Retinal pigment epithelial cell (primary cell): ENCODE data around the gene BECN2.

ENCODE experiments used
- DNase-seq: peaks from one replicate; pipeline ENCODE4 v3.0.0-alpha.2; 2010; ENCODE audit warnings: low read depth
- H3K4me3 ChIP-seq: 2 replicates; pipeline ENCODE4 v1.5.1; 2011; ENCODE audit warnings: mild to moderate bottlenecking, low read length, control low read depth, moderate library complexity
- CTCF ChIP-seq: conservative IDR thresholded peaks from 2 replicates; pipeline ENCODE4 v1.5.1; 2011; ENCODE audit warnings: low read depth, low read length, control low read depth, inconsistent platforms

Gene BECN2

GRCh38 chr1:241947354-241947753, 10.2 kb upstream of the BECN2 start:
- no peak for TF ChIP-seq CTCF
- no peak for DNase-seq
- no peak overlapping the region for H3K4me3 ChIP-seq

DNA sequence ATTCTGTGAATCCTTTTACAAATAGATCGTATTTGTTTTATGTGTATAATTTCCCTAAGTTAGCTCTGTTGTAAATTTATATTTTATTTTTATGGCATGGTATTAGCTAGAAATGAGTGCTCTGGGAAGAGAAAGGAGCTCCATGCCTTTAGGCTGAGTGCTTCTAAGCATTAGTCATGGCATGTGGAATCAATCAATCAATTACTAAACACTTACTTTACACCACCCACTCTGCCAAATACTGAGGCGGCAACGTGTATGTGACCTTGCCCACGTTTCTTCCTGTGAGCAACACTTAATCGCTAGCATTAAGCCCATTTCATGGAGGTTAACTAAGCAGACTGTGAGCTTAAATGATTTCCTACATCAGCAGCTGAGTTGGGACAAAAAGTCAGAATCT, 7.2 kb upstream of the BECN2 start:
- no peak overlapping the region for H3K4me3 ChIP-seq
- TF ChIP-seq CTCF = no peak
- DNase-seq = no peak

- no peak for DNase-seq
- no peak for TF ChIP-seq CTCF
- H3K4me3 ChIP-seq = no peak overlapping the region
Observed at GRCh38 chr1:241962153-241962552, 4.6 kb downstream of the BECN2 start.

DNA sequence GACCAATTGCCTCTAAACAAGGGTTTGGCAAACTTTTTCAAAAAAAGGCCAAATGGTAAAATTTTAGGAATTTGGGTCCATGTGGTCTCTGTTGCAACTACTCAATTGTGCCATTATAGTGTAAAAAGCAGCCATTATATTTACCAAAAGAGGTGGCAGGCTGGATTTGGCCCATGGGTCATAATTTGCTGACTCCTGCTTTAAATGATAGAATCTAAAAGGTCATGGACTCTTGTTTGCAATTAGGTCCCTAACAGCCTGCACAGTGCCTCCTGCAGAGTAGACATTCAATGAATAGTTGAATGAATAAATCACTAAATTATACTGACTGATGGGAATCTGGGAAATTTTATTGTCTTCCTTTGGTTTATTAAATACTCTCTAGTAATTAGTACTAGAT, 6.2 kb downstream of the BECN2 start:
- TF ChIP-seq CTCF = no peak
- DNase-seq = no peak
- no peak overlapping the region for H3K4me3 ChIP-seq

DNA sequence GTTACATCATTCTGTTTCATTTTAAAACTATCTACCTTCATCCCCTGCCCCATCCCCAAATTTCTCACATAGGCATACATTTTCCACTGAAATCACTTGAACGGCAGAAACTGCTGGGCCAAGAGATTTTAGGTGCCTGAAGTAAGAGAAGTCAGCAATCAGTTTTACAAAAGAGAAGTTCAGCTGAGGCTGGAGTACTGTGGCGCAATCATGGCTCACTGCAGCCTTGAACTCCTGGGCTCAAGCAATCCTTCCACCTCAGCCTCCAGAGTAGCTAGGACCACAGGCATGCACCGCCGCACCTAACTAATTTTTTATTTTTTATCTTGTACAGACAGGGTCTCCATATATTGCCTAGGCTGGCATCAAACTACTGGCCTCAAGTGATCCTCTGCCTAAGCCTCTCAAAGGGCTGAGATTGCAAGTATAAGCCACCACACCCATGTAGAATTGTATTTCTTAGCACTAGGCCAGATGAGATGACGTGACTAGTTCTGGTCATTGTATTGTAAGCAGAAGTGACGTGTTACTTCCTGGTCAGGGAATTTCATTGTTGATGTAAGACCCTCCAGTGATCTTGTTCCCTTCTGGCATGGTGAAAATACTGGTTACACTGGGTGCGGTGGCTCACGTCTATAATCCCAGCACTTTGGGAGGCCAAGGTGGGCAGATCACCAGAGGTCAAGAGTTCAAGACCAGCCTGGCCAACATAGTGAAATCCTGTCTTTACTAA, 7.1 kb downstream of the BECN2 start:
- DNase-seq = no peak
- TF ChIP-seq CTCF = no peak
- H3K4me3 ChIP-seq = no peak overlapping the region

DNA sequence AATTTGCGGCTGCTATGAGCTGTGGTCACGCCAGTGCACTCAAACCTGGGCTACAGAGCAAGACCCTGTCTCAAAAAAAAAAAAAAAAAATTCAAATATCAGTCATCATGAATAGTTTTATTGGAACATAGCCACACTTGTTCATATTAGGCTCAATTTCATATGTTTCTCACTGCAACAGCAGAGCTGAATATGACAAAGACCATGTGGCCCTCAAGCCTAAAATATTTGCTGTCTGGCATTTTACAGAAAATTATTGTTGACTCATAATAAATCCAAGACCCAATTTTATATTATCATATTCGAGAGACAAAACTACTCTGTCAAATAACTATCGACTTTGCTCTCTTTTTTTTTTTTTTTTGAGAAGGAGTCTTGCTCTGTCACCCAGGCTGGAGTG, 11.0 kb downstream of the BECN2 start:
- H3K4me3 ChIP-seq = no peak overlapping the region
- no peak for TF ChIP-seq CTCF
- no peak for DNase-seq

DNA sequence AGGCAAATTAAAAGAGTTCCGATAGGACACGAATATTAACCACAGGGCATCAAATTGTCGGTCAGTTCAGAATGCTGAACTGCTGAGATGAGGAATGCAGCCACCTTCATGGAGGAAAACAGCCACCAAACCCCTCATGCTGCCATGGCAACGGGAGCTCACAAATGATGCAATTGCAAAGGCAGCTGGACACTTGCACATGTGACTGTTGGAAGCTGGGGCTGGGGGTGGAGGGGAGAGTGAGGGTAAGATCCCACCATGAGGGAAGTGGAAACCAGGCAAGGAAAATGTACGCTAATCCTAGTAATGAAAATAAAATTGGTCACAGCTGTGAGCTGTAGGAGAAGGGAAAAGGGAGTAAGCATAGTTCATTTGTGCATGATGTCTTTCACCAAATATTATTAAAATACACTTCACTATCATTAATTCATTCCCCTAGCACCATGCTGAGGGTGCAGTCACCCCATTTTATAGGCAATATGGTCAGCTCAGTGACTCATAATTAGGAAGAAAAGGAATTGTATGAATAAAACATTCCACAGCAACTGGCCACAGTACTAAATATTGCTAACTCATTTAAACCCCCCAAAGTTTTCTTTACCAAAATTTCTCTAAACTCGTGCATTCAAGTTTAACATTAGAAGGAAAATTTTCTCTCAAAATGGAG, 15.3 kb downstream of the BECN2 start:
- no peak overlapping the region for H3K4me3 ChIP-seq
- no peak for TF ChIP-seq CTCF
- DNase-seq = peak; percentile 74
